Lower leg skin (tissue), 3 donors: ENCODE measurements around the gene HACL1.

ENCODE experiments used
- POLR2A ChIP-seq, 2 donors: fragments of 450-650 bp; IDR thresholded peaks; one replicate each; pipeline ENCODE4 v1.6.1; 2016 to 2017; ENCODE audit warnings: antibody characterized with exemption in 2 of 2, mild to moderate bottlenecking in 1 of 2, moderate library complexity in 1 of 2
- TF ChIP-seq, protein P1 (sequence below), 3 donors: fragments of 450-650 bp; IDR thresholded peaks; one replicate each; pipeline ENCODE4 v1.5.1; 2016; ENCODE audit warnings: antibody characterized with exemption in 3 of 3, mild to moderate bottlenecking in 3 of 3, moderate library complexity in 2 of 3

DNA sequence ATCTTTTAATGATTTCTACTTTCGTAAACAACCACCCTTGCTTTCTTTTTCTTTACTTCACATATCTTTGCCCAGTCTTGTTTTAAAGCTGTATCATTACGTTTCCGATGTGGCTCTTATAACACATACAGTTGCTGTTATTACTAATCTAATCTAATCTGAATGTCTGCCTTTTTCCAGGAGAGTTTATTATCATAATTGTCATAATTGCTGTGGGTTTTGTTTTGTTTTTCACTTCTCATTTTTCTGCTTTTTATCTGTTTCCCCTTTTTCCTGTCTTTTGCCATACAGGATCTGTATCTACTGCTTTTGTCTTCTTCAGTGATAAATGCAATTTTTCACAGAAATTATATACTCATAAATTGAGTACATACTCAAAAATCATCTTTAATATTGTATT lies 24.9 kb downstream of the HACL1 start:
- TF ChIP-seq, protein P1, sequence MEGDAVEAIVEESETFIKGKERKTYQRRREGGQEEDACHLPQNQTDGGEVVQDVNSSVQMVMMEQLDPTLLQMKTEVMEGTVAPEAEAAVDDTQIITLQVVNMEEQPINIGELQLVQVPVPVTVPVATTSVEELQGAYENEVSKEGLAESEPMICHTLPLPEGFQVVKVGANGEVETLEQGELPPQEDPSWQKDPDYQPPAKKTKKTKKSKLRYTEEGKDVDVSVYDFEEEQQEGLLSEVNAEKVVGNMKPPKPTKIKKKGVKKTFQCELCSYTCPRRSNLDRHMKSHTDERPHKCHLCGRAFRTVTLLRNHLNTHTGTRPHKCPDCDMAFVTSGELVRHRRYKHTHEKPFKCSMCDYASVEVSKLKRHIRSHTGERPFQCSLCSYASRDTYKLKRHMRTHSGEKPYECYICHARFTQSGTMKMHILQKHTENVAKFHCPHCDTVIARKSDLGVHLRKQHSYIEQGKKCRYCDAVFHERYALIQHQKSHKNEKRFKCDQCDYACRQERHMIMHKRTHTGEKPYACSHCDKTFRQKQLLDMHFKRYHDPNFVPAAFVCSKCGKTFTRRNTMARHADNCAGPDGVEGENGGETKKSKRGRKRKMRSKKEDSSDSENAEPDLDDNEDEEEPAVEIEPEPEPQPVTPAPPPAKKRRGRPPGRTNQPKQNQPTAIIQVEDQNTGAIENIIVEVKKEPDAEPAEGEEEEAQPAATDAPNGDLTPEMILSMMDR (IDR thresholded peaks at IDR 0.05): no peak
- no peak for TF ChIP-seq POLR2A (IDR thresholded peaks at IDR 0.05)
